Mesenchymal stem cell (in vitro differentiated cells and primary cell): ENCODE measurements around the gene THAP4.

ENCODE experiments used
- DNase-seq: peaks from one replicate; pipeline ENCODE4 v3.0.0-alpha.2; 2013
- H2AFZ ChIP-seq: one replicate; pipeline ENCODE4 v1.6.1; 2013; ENCODE audit warnings: low read depth, mild to moderate bottlenecking, control low read depth, inconsistent platforms, low read length, moderate library complexity
- H2AK5ac ChIP-seq: 2 replicates; pipeline ENCODE4 v1.6.1; 2013; ENCODE audit warnings: low read length, moderate library complexity, mild to moderate bottlenecking, inconsistent platforms; ENCODE audit not compliant: severe bottlenecking
- H2BK120ac ChIP-seq: one replicate; pipeline ENCODE4 v1.6.1; 2013; ENCODE audit warnings: low read depth, mild to moderate bottlenecking, inconsistent platforms, low read length, moderate library complexity
- H2BK12ac ChIP-seq, 2 experiments: one replicate each; pipeline ENCODE4 v1.6.1; 2013; ENCODE audit warnings: inconsistent platforms in 2 of 2, low read length in 2 of 2, mild to moderate bottlenecking in 2 of 2, moderate library complexity in 2 of 2, control low read depth in 1 of 2
- H2BK15ac ChIP-seq: one replicate; pipeline ENCODE4 v1.6.1; 2013; ENCODE audit warnings: mild to moderate bottlenecking, low read depth, inconsistent platforms; ENCODE audit not compliant: poor library complexity, severe bottlenecking
- H2BK5ac ChIP-seq: 2 replicates; pipeline ENCODE4 v1.6.1; 2013; ENCODE audit warnings: low read depth, mild to moderate bottlenecking, low read length, control low read depth, inconsistent platforms; ENCODE audit not compliant: poor library complexity, severe bottlenecking
- H3K14ac ChIP-seq, 2 experiments: one replicate each; pipeline ENCODE4 v1.6.1; 2013; ENCODE audit warnings: inconsistent platforms in 2 of 2, low read length in 2 of 2, control low read depth in 1 of 2, mild to moderate bottlenecking in 1 of 2, moderate library complexity in 1 of 2
- H3K18ac ChIP-seq, 2 experiments: one replicate each; pipeline ENCODE4 v1.6.1; 2013; ENCODE audit warnings: inconsistent platforms in 2 of 2, low read length in 2 of 2, control low read depth in 1 of 2, low read depth in 1 of 2, mild to moderate bottlenecking in 1 of 2
- H3K23ac ChIP-seq, 2 experiments: one replicate each; pipeline ENCODE4 v1.6.1; 2013; ENCODE audit warnings: inconsistent platforms in 2 of 2, low read length in 2 of 2, mild to moderate bottlenecking in 2 of 2, moderate library complexity in 2 of 2, control low read depth in 1 of 2
- H3K27ac ChIP-seq: 2 replicates; pipeline ENCODE4 v1.5.1; 2013; ENCODE audit warnings: mild to moderate bottlenecking, moderate library complexity, low read length, control low read depth, inconsistent platforms; ENCODE audit not compliant: poor library complexity, severe bottlenecking
- H3K27me3 ChIP-seq, 2 experiments: 2 replicates each; pipeline versions ENCODE4 v1.6.1 to v1.7.0; 2013; ENCODE audit warnings: low read length in 2 of 2, mild to moderate bottlenecking in 2 of 2, moderate library complexity in 2 of 2, control low read depth in 1 of 2, inconsistent platforms in 1 of 2; ENCODE audit not compliant: control insufficient read depth in 1 of 2, insufficient read depth in 1 of 2
- H3K36me3 ChIP-seq, 2 experiments: 2 replicates each; pipeline versions ENCODE4 v1.6.1 to v1.7.0; 2013; ENCODE audit warnings: low read length in 2 of 2, control low read depth in 1 of 2, inconsistent platforms in 1 of 2, low read depth in 1 of 2, mild to moderate bottlenecking in 1 of 2; ENCODE audit not compliant: insufficient read depth in 2 of 2, control insufficient read depth in 1 of 2
- H3K4ac ChIP-seq, 2 experiments: one replicate each; pipeline ENCODE4 v1.6.1; 2013; ENCODE audit warnings: inconsistent platforms in 2 of 2, low read length in 2 of 2, mild to moderate bottlenecking in 2 of 2, moderate library complexity in 2 of 2, control low read depth in 1 of 2, low read depth in 1 of 2
- H3K4me1 ChIP-seq: 2 replicates; pipeline ENCODE4 v1.6.1; 2013; ENCODE audit warnings: low read depth, low read length, control low read depth; ENCODE audit not compliant: control insufficient read depth, insufficient read depth
- H3K4me2 ChIP-seq: 2 replicates; pipeline ENCODE4 v1.6.1; 2013; ENCODE audit warnings: low read length, mild to moderate bottlenecking, inconsistent platforms; ENCODE audit not compliant: poor library complexity, severe bottlenecking
- H3K4me3 ChIP-seq, 2 experiments: 2 replicates each; pipeline versions ENCODE4 v1.5.1 to v1.7.0; 2013; ENCODE audit warnings: low read length in 2 of 2, mild to moderate bottlenecking in 2 of 2, control low read depth in 1 of 2, low read depth in 1 of 2; ENCODE audit not compliant: insufficient read depth in 1 of 2
- H3K79me1 ChIP-seq: replicated peaks from 2 replicates; pipeline ENCODE4 v1.6.1; 2013; ENCODE audit warnings: mild to moderate bottlenecking, control low read depth, low read length, inconsistent platforms; ENCODE audit not compliant: poor library complexity, severe bottlenecking
- H3K9ac ChIP-seq: 2 replicates; pipeline ENCODE4 v1.7.0; 2013; ENCODE audit warnings: mild to moderate bottlenecking, low read length, moderate library complexity
- H3K9me3 ChIP-seq: 2 replicates; pipeline ENCODE4 v1.7.0; 2013; ENCODE audit warnings: mild to moderate bottlenecking, low read length; ENCODE audit not compliant: control insufficient read depth
- H4K8ac ChIP-seq: one replicate; pipeline ENCODE4 v1.6.1; 2013; ENCODE audit warnings: inconsistent platforms, mild to moderate bottlenecking, low read length, moderate library complexity
- H4K91ac ChIP-seq: one replicate; pipeline ENCODE4 v1.6.1; 2013; ENCODE audit warnings: mild to moderate bottlenecking, low read length, inconsistent platforms
- WGBS: methylation state at CpG from one replicate; pipeline ENCODE4 v1.1.7; 2013; ENCODE audit warnings: mixed read lengths; 5-methylcytosine and 5-hydroxymethylcytosine counted together

Gene THAP4

DNA sequence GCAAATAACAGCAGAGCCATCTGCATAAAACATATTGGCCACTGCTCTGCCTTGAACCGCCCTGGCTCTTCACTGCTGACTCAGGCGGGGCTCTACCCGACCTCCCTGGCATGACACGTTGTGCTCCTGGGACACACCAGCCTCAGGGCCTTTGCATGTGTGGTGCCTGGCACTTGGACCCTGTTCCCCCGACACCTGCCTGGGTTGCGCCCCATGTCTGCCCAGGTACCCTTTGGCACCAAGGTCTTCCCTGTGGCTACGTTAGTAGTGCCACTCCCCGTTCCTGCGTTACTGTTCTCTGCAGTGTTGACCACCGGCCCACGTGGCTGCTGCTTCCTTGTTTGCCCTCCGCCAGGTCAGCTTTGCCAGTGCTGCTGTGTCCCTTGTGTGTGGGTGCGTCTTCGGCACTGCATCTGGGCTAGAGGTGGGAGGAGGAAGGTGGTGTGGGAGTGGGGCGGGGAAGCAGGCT lies 20.9 kb upstream of the THAP4 start:
- peaks cover 74 to 85% of the 10 kb centered on the region in 2 experiments for H3K36me3 ChIP-seq
- H3K14ac ChIP-seq: no peak overlapping the region
- no peak overlapping the region for H2BK5ac ChIP-seq
- H3K4me2 ChIP-seq: no peak overlapping the region
- no peak overlapping the region for H2AK5ac ChIP-seq
- WGBS: 89% methylated on average over 14 of the region's 15 CpGs
- H3K27me3 ChIP-seq: no peaks in the 10 kb centered on the region
- H3K4me1 ChIP-seq: peaks cover 7% of the 10 kb centered on the region
- H3K4me3 ChIP-seq: no peak overlapping the region
- H3K79me1 ChIP-seq: peaks cover 30% of the 10 kb centered on the region
- no peak overlapping the region for H2BK120ac ChIP-seq
- H3K9ac ChIP-seq: no peak overlapping the region
- no peaks in the 10 kb centered on the region for H3K9me3 ChIP-seq
- no peak overlapping the region for H4K91ac ChIP-seq
- H3K27ac ChIP-seq: no peak overlapping the region
- DNase-seq: no peak
- H3K4ac ChIP-seq: no peak overlapping the region
- H2BK15ac ChIP-seq: no peak overlapping the region
- no peak overlapping the region for H3K23ac ChIP-seq
- H2AFZ ChIP-seq: no peak overlapping the region
- H3K18ac ChIP-seq: no peak overlapping the region
- no peak overlapping the region for H4K8ac ChIP-seq
- no peak overlapping the region for H2BK12ac ChIP-seq

DNA sequence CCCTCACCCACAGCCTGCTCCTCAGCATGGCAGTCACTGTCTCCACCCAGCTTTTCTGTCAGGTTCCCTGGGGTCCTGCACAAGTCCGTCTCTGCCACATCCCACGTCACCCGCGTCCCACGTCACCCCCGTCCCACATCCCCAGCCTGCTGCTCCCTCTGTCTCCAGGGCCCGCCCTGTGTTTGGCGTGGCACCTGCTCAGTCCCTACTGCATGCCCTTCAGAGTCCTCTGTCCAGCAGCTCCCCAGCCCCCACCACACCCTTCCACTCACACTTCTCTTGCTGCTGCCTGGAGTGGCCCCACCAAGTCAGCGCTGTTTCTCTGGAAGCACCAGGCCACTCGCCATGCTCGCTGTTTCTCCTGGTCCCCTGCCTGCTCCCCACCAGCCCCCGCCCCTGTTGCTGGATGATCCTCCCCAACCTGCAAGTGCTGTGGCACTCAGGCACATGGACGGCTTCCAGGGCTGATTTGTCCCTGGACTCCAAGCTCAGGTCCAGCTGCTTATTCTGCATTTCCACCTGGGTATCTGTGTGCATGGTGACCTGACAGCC lies 19.3 kb upstream of the THAP4 start:
- H3K14ac ChIP-seq: no peak overlapping the region
- H3K9me3 ChIP-seq: no peaks in the 10 kb centered on the region
- 96% methylated on average over 13 of the region's 13 CpGs for WGBS
- H2BK120ac ChIP-seq: no peak overlapping the region
- H3K9ac ChIP-seq: no peak overlapping the region
- H3K36me3 ChIP-seq: peaks cover 85 to 87% of the 10 kb centered on the region in 2 experiments
- H2BK15ac ChIP-seq: no peak overlapping the region
- no peak overlapping the region for H4K8ac ChIP-seq
- H3K27me3 ChIP-seq: no peaks in the 10 kb centered on the region
- H4K91ac ChIP-seq: no peak overlapping the region
- H2AFZ ChIP-seq: no peak overlapping the region
- no peak overlapping the region for H3K27ac ChIP-seq
- no peak overlapping the region for H3K4me2 ChIP-seq
- no peak overlapping the region for H3K4me3 ChIP-seq
- H3K4ac ChIP-seq: no peak overlapping the region
- no peak overlapping the region for H3K18ac ChIP-seq
- no peak overlapping the region for H2BK5ac ChIP-seq
- H3K4me1 ChIP-seq: peaks cover 9% of the 10 kb centered on the region
- no peak overlapping the region for H2BK12ac ChIP-seq
- peaks cover 38% of the 10 kb centered on the region for H3K79me1 ChIP-seq
- no peak overlapping the region for H2AK5ac ChIP-seq
- DNase-seq: no peak
- no peak overlapping the region for H3K23ac ChIP-seq

DNA sequence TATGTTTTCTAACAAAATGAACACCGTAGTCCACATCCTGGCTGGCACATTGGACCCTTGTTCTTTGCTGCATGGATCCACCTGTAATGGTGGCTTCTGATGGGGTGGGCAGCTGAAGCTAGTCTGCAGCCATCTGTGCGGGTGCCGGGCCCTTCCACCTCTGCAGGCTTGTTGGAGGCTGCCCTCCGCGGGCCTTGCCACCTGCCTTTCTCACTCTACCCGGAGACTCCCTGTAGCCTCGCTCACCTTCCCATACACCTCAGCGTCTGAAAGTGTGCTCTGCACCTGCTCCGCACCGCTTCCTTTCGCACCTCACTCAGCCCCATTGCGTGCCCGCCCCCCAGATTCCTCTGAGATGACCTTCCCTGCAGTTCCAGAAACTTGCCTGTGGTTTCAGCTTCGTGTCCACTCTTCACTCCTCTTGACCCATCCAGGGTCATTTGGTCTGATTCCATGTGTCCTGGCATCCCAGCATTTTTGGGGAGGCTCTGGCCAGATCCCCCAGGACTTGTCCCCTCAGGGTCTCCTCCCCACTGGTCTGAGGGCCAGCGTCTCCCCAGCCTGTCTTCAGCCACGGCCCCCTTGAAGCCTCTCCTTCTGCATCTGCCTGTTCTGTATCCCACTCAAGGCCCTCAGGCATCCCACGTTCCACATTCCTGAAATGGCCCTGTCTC lies 18.7 kb upstream of the THAP4 start:
- Histone ChIP-seq H2BK5ac (no peak overlapping the region), H3K79me1 (peaks cover 35% of the 10 kb centered on the region), H3K14ac (no peak overlapping the region), H3K36me3 (peaks cover 80 to 87% of the 10 kb centered on the region in 2 experiments), H3K27me3 (no peaks in the 10 kb centered on the region), H3K4me1 (peaks cover 6% of the 10 kb centered on the region), H2AK5ac (no peak overlapping the region), H4K8ac (no peak overlapping the region), H2BK120ac (no peak overlapping the region), H3K4me3 (no peak overlapping the region), H3K9ac (no peak overlapping the region), H3K9me3 (no peaks in the 10 kb centered on the region), H2AFZ (no peak overlapping the region), H2BK15ac (no peak overlapping the region), H3K27ac (no peak overlapping the region), H3K23ac (no peak overlapping the region), H3K4me2 (no peak overlapping the region), H2BK12ac (no peak overlapping the region), H3K18ac (no peak overlapping the region), H4K91ac (no peak overlapping the region), H3K4ac (no peak overlapping the region)
- DNase-seq: no peak
- WGBS: 98% methylated on average over 17 of the region's 17 CpGs

- H3K4ac ChIP-seq: no peak overlapping the region
- H3K4me3 ChIP-seq: no peak overlapping the region
- no peak overlapping the region for H2BK5ac ChIP-seq
- peaks cover 75 to 77% of the 10 kb centered on the region in 2 experiments for H3K36me3 ChIP-seq
- WGBS: 96% methylated on average over 11 of the region's 12 CpGs
- no peak overlapping the region for H3K23ac ChIP-seq
- no peak overlapping the region for H2AFZ ChIP-seq
- H3K9me3 ChIP-seq: no peaks in the 10 kb centered on the region
- H4K91ac ChIP-seq: no peak overlapping the region
- H3K4me1 ChIP-seq: peaks cover 9% of the 10 kb centered on the region
- H2BK15ac ChIP-seq: no peak overlapping the region
- no peak overlapping the region for H3K4me2 ChIP-seq
- H3K18ac ChIP-seq: no peak overlapping the region
- DNase-seq: no peak
- peaks cover 40% of the 10 kb centered on the region for H3K79me1 ChIP-seq
- no peak overlapping the region for H3K27ac ChIP-seq
- no peak overlapping the region for H2BK12ac ChIP-seq
- no peak overlapping the region for H4K8ac ChIP-seq
- H3K27me3 ChIP-seq: no peaks in the 10 kb centered on the region
- H2BK120ac ChIP-seq: no peak overlapping the region
- H3K14ac ChIP-seq: no peak overlapping the region
- H3K9ac ChIP-seq: no peak overlapping the region
- H2AK5ac ChIP-seq: no peak overlapping the region
Observed at GRCh38 chr2:241654551-241654950, 17.6 kb upstream of the THAP4 start.
